DMS53 (cell line): Measurements from ENCODE around the gene LCE4A.

Experiments used
- DNase-seq: peaks from one replicate; lab custom pipeline; 2025; lab: John Stamatoyannopoulos, UW

The LCE4A gene

DNA sequence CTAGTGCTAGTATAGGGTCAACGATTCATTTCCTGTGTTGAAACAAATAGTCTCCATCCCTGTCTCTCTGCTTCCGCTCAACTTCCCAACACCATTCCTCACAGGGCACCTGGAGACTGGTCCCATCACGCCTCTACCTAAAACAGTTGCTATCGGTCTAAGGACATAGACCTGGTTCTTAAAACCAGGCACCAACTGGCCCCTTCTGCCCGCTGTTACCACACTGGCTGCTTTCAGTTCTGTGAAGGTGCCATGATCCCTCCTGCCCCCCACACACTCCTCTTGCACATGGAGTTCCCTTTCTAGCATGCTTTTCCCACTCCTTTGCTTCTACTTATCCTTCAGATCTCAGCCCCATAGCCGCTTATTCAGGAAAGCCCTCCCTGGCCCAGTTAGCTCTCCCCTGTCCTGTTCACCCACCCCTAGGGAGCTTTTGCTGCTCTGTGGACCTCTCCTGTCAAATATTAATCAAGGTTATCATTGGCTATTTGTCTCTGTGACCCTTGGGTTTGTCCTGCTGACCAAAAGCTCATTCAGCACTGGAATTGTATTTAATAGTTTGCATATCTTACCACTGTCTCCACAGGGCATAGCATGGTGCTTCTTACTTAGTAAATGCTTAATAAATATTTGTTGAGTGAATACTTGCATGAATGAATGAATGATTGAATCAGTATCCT, 37.9 kb downstream of the LCE4A start:
- no peak for DNase-seq

DNA sequence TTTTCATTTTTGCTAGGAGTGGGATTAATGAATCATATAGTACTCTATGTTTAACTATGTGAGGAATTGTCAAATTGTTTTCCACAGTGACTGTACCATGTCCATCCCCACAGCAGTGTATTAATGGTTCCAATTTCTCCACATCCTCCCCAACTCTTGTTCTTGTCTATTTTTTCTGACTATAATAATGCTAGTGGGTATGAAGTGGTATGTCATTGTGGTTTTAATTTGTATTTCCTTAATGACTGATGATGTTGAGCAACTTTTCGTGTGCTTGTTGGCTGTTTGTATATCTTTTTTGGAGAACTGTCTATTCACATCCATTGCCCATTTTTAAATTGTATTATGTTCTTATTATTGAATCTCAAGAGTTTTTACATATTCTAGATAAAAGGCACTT, 39.9 kb downstream of the LCE4A start:
- no peak for DNase-seq

GRCh38 chr1:152752225-152752624, 44.3 kb downstream of the LCE4A start:
- no peak for DNase-seq

DNA sequence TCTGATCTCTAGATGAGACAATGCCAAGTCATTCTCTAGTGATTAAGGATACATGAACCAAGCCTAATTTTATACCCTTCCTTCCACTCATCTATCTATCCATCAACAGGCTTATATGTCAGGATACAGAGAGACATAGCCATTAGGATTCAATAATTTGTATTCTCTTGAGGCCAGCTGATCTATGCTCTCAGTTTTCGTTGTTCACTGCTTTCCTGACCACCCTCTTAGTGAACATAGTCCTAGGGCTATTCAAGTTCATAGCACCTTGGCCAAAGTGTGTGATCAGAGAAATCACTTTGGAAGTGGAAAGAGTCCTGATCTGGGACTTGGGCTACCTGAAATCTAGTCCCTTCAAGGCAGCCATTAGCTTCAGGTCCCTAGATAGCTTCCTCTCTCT, 45.6 kb downstream of the LCE4A start:
- no peak for DNase-seq

DNA sequence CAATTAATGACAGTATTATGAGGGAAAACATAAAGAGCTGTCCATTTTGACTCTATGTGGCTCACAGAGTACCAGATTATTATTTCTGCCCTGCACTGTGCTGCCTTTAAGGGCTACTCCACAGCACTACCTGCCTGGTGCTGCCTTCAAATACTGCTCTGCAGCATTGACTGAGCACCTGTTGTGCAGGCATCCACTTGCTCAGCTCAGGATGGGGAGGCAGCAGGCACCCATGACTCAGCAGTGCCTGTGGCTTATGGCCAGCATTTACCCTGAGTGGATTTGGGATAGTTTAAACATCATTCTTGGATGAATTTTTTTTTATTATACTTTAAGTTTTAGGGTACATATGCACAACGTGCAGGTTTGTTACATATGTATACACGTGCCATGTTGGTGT, 48.9 kb downstream of the LCE4A start:
- DNase-seq: peak; percentile 5

DNA sequence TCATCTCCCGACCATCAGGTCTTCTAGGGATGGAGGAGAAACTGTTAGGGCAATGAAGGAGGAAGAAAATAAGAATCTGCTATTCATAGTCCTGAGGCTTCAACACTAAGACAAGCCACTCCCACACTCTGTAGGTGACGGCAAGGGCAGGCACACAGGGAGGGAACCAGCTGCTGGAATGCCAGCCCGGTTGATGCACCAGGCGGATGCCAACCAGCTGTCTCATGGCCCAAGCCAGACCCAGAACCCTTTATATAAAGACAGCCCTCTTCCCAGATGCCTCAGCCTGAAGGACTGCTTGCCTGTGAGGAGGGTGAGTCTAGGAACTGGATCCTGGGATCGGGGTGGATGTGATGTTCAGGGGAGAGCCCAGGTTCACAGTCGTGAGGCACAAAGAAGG, 49.8 kb downstream of the LCE4A start, which contains the start of gene KPRP:
KPRP (plus strand) TSS at position 279 of the 400 bp plus-strand sequence. CDS start 1,564 bp downstream, outside the sequence.
- no peak for DNase-seq

GRCh38 chr1:152758636-152759035, 50.7 kb downstream of the LCE4A start:
- no peak for DNase-seq
